Activated T-cell treated with anti-CD3 and anti-CD28 coated beads, Interleukin-2, amount 50 U/mL, for 72 hours (primary cell): Measurements from ENCODE around the gene RNF13. TPM values are rescaled to one million over a fixed set of nuclear protein-coding genes. Genes with fewer than 3 reads are reported as not detected.
"Not testable (repeated sequence)": the region's sequence is repeated elsewhere in the genome, so short reads cannot be mapped to it uniquely, and the experiment has no call there.

Experiments used
- ATAC-seq, 2 donors: fragments of 150-1000 bp; cut with Tn5 transposase; replicated peaks in 1 of 2; 2 replicates each; pipeline ENCODE4 v1.10.0; 2021; ENCODE audit warnings: moderate library complexity in 2 of 2, mild to moderate bottlenecking in 1 of 2
- DNase-seq, 2 donors: peaks; one replicate each; pipeline ENCODE4 v3.0.0; 2021 to 2022; ENCODE audit warnings: mixed read lengths in 1 of 2
- H3K27ac Mint-ChIP-seq: one replicate; pipeline ENCODE4 v1.8.0; 2022; ENCODE audit warnings: mild to moderate bottlenecking, moderate library complexity, mixed read lengths
- H3K27me3 Mint-ChIP-seq: one replicate; pipeline ENCODE4 v1.8.0; 2022; ENCODE audit warnings: low read depth, mixed read lengths
- H3K36me3 Mint-ChIP-seq, 2 donors: one replicate each; pipeline ENCODE4 v1.8.0; 2022; ENCODE audit warnings: mixed read lengths in 2 of 2, mild to moderate bottlenecking in 1 of 2; ENCODE audit not compliant: insufficient read depth in 2 of 2
- H3K4me1 Mint-ChIP-seq: one replicate; pipeline ENCODE4 v1.8.0; 2022; ENCODE audit warnings: low read depth, mixed read lengths
- H3K4me3 Mint-ChIP-seq, 2 donors: one replicate each; pipeline ENCODE4 v1.8.0; 2022; ENCODE audit warnings: mild to moderate bottlenecking in 2 of 2, mixed read lengths in 2 of 2, moderate library complexity in 2 of 2
- H3K9me3 Mint-ChIP-seq, 2 donors: one replicate each; pipeline ENCODE4 v1.8.0; 2022; ENCODE audit warnings: mixed read lengths in 2 of 2
- total RNA-seq, 2 donors: library from RNA; stranded (reverse); gene quantifications; one replicate each; pipeline ENCODE4 v1.2.3, GENCODE V29; 2022

The RNF13 gene
- total RNA-seq, 2 donors from 2014 or later: 45.0 to 47.3 TPM

- Mint-ChIP-seq H3K9me3 (peaks cover 0 to 1% of the 10 kb centered on the region in 2 donors), H3K4me3 (no peak overlapping the region), H3K27ac (peak overlapping the region; percentile 89), H3K27me3 (no peaks in the 10 kb centered on the region), H3K36me3 (peaks cover 4 to 13% of the 10 kb centered on the region in 2 donors), H3K4me1 (peaks cover 19% of the 10 kb centered on the region)
- ATAC-seq: no peak
- no peak for DNase-seq
These were observed 121.5 kb downstream of the RNF13 start for GRCh38 chr3:149934524-149934923.

- Mint-ChIP-seq H3K36me3 (peaks cover 5 to 11% of the 10 kb centered on the region in 2 donors), H3K9me3 (peaks cover 0 to 1% of the 10 kb centered on the region in 2 donors), H3K27ac (no peak overlapping the region), H3K4me1 (peaks cover 19% of the 10 kb centered on the region), H3K27me3 (no peaks in the 10 kb centered on the region), H3K4me3 (no peak overlapping the region)
- peak; percentile 23 to 51 for DNase-seq
- ATAC-seq: peak in 1 of 2 donors; percentile 58
These were observed 123.8 kb downstream of the RNF13 start for GRCh38 chr3:149936812-149937230.

- Mint-ChIP-seq H3K36me3 (peaks cover 10 to 12% of the 10 kb centered on the region in 2 donors), H3K4me1 (peaks cover 19% of the 10 kb centered on the region)
- not testable (repeated sequence) for H3K27ac Mint-ChIP-seq, H3K9me3 Mint-ChIP-seq, H3K27me3 Mint-ChIP-seq, H3K4me3 Mint-ChIP-seq, DNase-seq, ATAC-seq
These were observed 125.5 kb downstream of the RNF13 start for GRCh38 chr3:149938392-149939055.

GRCh38 chr3:149941186-149941585, 128.2 kb downstream of the RNF13 start:
- DNase-seq (no peak), ATAC-seq (no peak)
- Mint-ChIP-seq H3K4me3 (no peak overlapping the region), H3K27ac (no peak overlapping the region), H3K36me3 (peaks cover 12 to 14% of the 10 kb centered on the region in 2 donors), H3K9me3 (peaks cover 0 to 1% of the 10 kb centered on the region in 2 donors), H3K27me3 (no peaks in the 10 kb centered on the region), H3K4me1 (peaks cover 11% of the 10 kb centered on the region)

- Mint-ChIP-seq H3K27ac (peak overlapping the region; percentile 52), H3K36me3 (peaks cover 12 to 13% of the 10 kb centered on the region in 2 donors), H3K9me3 (peaks cover 0 to 1% of the 10 kb centered on the region in 2 donors), H3K27me3 (no peaks in the 10 kb centered on the region), H3K4me1 (peaks cover 6% of the 10 kb centered on the region), H3K4me3 (no peak overlapping the region)
- DNase-seq (no peak), ATAC-seq (no peak)
These were observed 128.9 kb downstream of the RNF13 start for GRCh38 chr3:149941946-149942345.

GRCh38 chr3:149942409-149942808, 129.4 kb downstream of the RNF13 start:
- Mint-ChIP-seq H3K27me3 (no peaks in the 10 kb centered on the region), H3K4me3 (no peak overlapping the region), H3K4me1 (peaks cover 6% of the 10 kb centered on the region), H3K36me3 (peaks cover 12 to 14% of the 10 kb centered on the region in 2 donors), H3K9me3 (peaks cover 0 to 1% of the 10 kb centered on the region in 2 donors), H3K27ac (peak overlapping the region; percentile 52)
- DNase-seq (no peak), ATAC-seq (no peak)

GRCh38 chr3:149943966-149944365, 131.0 kb downstream of the RNF13 start:
- not testable (repeated sequence) for H3K9me3 Mint-ChIP-seq, DNase-seq, H3K4me3 Mint-ChIP-seq, H3K4me1 Mint-ChIP-seq, ATAC-seq, H3K27me3 Mint-ChIP-seq, H3K27ac Mint-ChIP-seq
- H3K36me3 Mint-ChIP-seq: peaks cover 14% of the 10 kb centered on the region in 2 donors

- Mint-ChIP-seq H3K27ac (peak overlapping the region; percentile 86), H3K4me1 (no peaks in the 10 kb centered on the region), H3K36me3 (peaks cover 11 to 13% of the 10 kb centered on the region in 2 donors), H3K4me3 (no peak overlapping the region), H3K27me3 (no peaks in the 10 kb centered on the region), H3K9me3 (peaks cover 0 to 1% of the 10 kb centered on the region in 2 donors)
- ATAC-seq (no peak), DNase-seq (no peak)
These were observed 134.2 kb downstream of the RNF13 start for GRCh38 chr3:149947231-149947630.

GRCh38 chr3:149949181-149949580, 136.2 kb downstream of the RNF13 start:
- H3K27me3 Mint-ChIP-seq: no peaks in the 10 kb centered on the region
- ATAC-seq: no peak
- peaks cover 3% of the 10 kb centered on the region for H3K4me1 Mint-ChIP-seq
- H3K27ac Mint-ChIP-seq: no peak overlapping the region
- DNase-seq: no peak
- no peaks in the 10 kb centered on the region for H3K9me3 Mint-ChIP-seq
- peaks cover 1 to 5% of the 10 kb centered on the region in 2 donors for H3K36me3 Mint-ChIP-seq
- H3K4me3 Mint-ChIP-seq: no peak overlapping the region

GRCh38 chr3:149954812-149955211, 141.8 kb downstream of the RNF13 start:
- no peak for ATAC-seq
- Mint-ChIP-seq H3K27me3 (no peaks in the 10 kb centered on the region), H3K9me3 (no peaks in the 10 kb centered on the region)

GRCh38 chr3:149955449-149955848, 142.4 kb downstream of the RNF13 start:
- H3K36me3 Mint-ChIP-seq: no peaks in the 10 kb centered on the region
- peak overlapping the region; percentile 33 for H3K27ac Mint-ChIP-seq
- no peaks in the 10 kb centered on the region for H3K27me3 Mint-ChIP-seq
- H3K4me1 Mint-ChIP-seq: peaks cover 17% of the 10 kb centered on the region
- DNase-seq: no peak
- no peaks in the 10 kb centered on the region for H3K9me3 Mint-ChIP-seq
- ATAC-seq: no peak
- H3K4me3 Mint-ChIP-seq: no peak overlapping the region

More at GRCh38 chr3:149954812-149955211, 141.8 kb downstream of the RNF13 start:
- H3K36me3 Mint-ChIP-seq: no peaks in the 10 kb centered on the region
- H3K4me1 Mint-ChIP-seq: peaks cover 17% of the 10 kb centered on the region
- DNase-seq: no peak
- no peak overlapping the region for H3K4me3 Mint-ChIP-seq
- no peak overlapping the region for H3K27ac Mint-ChIP-seq

GRCh38 chr3:149957361-149958125, 144.5 kb downstream of the RNF13 start:
- Mint-ChIP-seq H3K4me3 (no peak overlapping the region), H3K9me3 (no peaks in the 10 kb centered on the region), H3K27ac (no peak overlapping the region), H3K27me3 (no peaks in the 10 kb centered on the region), H3K4me1 (peaks cover 17% of the 10 kb centered on the region), H3K36me3 (no peaks in the 10 kb centered on the region)
- DNase-seq: no peak
- ATAC-seq: no peak

- Mint-ChIP-seq H3K4me1 (peaks cover 17% of the 10 kb centered on the region), H3K27ac (no peak overlapping the region)
- peak; percentile 43 to 89 for ATAC-seq
These were observed 145.3 kb downstream of the RNF13 start for GRCh38 chr3:149958171-149958796.

More at GRCh38 chr3:149958171-149958796, 145.3 kb downstream of the RNF13 start:
- Mint-ChIP-seq H3K36me3 (no peaks in the 10 kb centered on the region), H3K4me3 (no peak overlapping the region), H3K9me3 (no peaks in the 10 kb centered on the region), H3K27me3 (no peaks in the 10 kb centered on the region)
- DNase-seq: no peak
